GM13976 (cell line): ENCODE results near the gene HIVEP3.

Source experiments
- DNase-seq: peaks from one replicate; pipeline ENCODE4 v3.0.0; 2012; ENCODE audit warnings: low spot score
- CTCF ChIP-seq: IDR thresholded peaks from 2 replicates; pipeline ENCODE4 v1.5.1; 2012; ENCODE audit warnings: borderline replicate concordance, mild to moderate bottlenecking; ENCODE audit not compliant: insufficient read depth; ENCODE audit errors: extremely low read depth, missing control alignments, control extremely low read depth
- in situ Hi-C: fragments of 300-500 bp; cut with MboI; formaldehyde crosslinking; loops from one replicate; pipeline ENCODE4 v1.12.0; 2022; ENCODE audit warnings: low sequenced_read_pairs, mixed read lengths, inconsistent platforms; ENCODE audit not compliant: unreplicated experiment

HIVEP3 gene

GRCh38 chr1:41647221-41648135 lies 271.2 kb downstream of the HIVEP3 start:
- TF ChIP-seq CTCF: no peak
- in situ Hi-C loops: no loop called here
- no peak for DNase-seq

GRCh38 chr1:41646186-41646585 lies 272.5 kb downstream of the HIVEP3 start:
- no peak for DNase-seq
- in situ Hi-C loops: no loop called here
- no peak for TF ChIP-seq CTCF

GRCh38 chr1:41645062-41645461 lies 273.7 kb downstream of the HIVEP3 start:
- no peak for DNase-seq
- no peak for TF ChIP-seq CTCF
- in situ Hi-C loops: no loop called here

- no peak for DNase-seq
- no peak for TF ChIP-seq CTCF
- in situ Hi-C loops: no loop called here
These were observed 275.6 kb downstream of the HIVEP3 start for GRCh38 chr1:41642922-41643821.

GRCh38 chr1:41641941-41642527 lies 276.7 kb downstream of the HIVEP3 start:
- in situ Hi-C loops: no loop called here
- no peak for TF ChIP-seq CTCF
- no peak for DNase-seq

GRCh38 chr1:41641475-41641814 lies 277.3 kb downstream of the HIVEP3 start:
- DNase-seq: peak; percentile 55
- no peak for TF ChIP-seq CTCF
- in situ Hi-C loops: no loop called here
